Osteocyte (in vitro differentiated cells): Measurements from ENCODE around the gene PARS2. TPM values are rescaled to one million over a fixed set of nuclear protein-coding genes. Genes with fewer than 3 reads are reported as not detected.

ENCODE experiments used
- DNase-seq: peaks from one replicate; pipeline ENCODE4 v3.0.0; 2021; ENCODE audit warnings: mixed read lengths; ENCODE audit not compliant: unreplicated experiment; ENCODE audit errors: extremely low spot score
- H3K27ac Mint-ChIP-seq: one replicate; pipeline ENCODE4 v1.8.0; 2021; ENCODE audit warnings: mild to moderate bottlenecking, mixed read lengths; ENCODE audit not compliant: unreplicated experiment
- H3K27me3 Mint-ChIP-seq: one replicate; pipeline ENCODE4 v1.8.0; 2021; ENCODE audit warnings: mixed read lengths; ENCODE audit not compliant: unreplicated experiment
- H3K36me3 Mint-ChIP-seq: one replicate; pipeline ENCODE4 v1.8.0; 2021; ENCODE audit warnings: mixed read lengths; ENCODE audit not compliant: unreplicated experiment
- H3K4me1 Mint-ChIP-seq: one replicate; pipeline ENCODE4 v1.8.0; 2021; ENCODE audit warnings: mixed read lengths; ENCODE audit not compliant: unreplicated experiment
- H3K4me3 Mint-ChIP-seq: one replicate; pipeline ENCODE4 v1.8.0; 2021; ENCODE audit warnings: mild to moderate bottlenecking, moderate library complexity, mixed read lengths; ENCODE audit not compliant: unreplicated experiment
- H3K9me3 Mint-ChIP-seq: one replicate; pipeline ENCODE4 v1.8.0; 2021; ENCODE audit warnings: mixed read lengths; ENCODE audit not compliant: unreplicated experiment
- long read RNA-seq: library from polyadenylated mRNA; unstranded; transcript quantifications from one replicate; pipeline ENCODE4 v2.0.0, GENCODE V29; 2021
- total RNA-seq: library from RNA; stranded (reverse); gene quantifications from 2 replicates; pipeline ENCODE4 v1.2.1, GENCODE V29; 2021
- TF ChIP-seq, protein P1 (sequence below): fragments of 200-600 bp; sonication (generic); IDR thresholded peaks from 2 replicates; pipeline ENCODE4 v1.5.0; 2021; ENCODE audit warnings: antibody characterized with exemption, mild to moderate bottlenecking, moderate library complexity

PARS2 gene
- 4.4 and 5.5 TPM in 2 replicates for total RNA-seq
- long read RNA-seq, transcript PARS2-201 (2 exons, 2,347 nt): major isoform, 16 of 19 reads
- long read RNA-seq, partial matches to known transcripts: 2 of 19 reads
- long read RNA-seq, other reads (novel, unspliced or antisense): 1 of 19 reads

DNA sequence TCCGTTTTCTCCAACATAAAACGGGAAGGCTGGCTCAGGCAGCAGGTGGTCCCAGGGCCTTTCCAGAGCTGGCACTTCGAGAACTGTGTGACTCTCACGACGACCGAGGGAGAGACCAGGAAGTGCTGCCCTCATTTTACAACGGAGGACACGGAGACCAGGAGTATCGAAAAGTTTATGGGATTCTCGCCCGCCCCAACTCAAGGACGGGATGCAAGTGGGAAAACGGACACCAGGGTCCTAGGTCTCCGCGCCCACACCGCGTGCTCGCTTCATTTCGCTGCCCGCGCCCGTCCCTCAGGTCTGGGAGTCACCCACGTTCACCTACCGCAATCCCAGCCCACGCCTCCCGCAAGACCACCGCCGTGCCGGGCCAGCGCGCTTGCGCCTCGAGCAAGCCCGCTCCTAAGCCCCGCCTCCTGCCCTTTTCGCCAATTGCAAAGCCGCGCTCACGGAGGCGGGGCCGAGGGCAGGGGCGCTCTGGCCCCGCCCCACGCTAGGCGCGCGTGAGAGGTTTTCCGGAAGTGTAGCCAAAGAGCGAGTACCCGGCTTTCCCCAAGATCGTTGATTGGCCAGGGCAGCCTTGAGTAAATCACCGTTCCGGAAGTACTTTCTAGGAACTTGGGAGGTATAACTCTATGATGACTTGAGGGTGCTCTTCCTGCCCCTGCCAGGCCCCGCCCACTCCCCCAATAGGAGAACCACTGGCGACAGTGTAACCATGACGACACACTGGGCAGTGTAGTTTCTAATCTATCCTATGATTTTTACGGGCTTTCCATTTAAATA lies at the start of gene PARS2:
Gene PARS2 (minus strand): TSS at position 391 of the 789 bp plus-strand sequence. CDS start 5,362 bp downstream, outside the sequence.
- peak; percentile 99 for DNase-seq
- Mint-ChIP-seq H3K4me1 (peaks cover 13% of the 10 kb centered on the region), H3K27me3 (peaks cover 12% of the 10 kb centered on the region), H3K9me3 (no peaks in the 10 kb centered on the region), H3K36me3 (no peaks in the 10 kb centered on the region), H3K4me3 (peak within 1 kb of the TSS; percentile 92), H3K27ac (peak within 1 kb of the TSS; percentile 96)
- TF ChIP-seq, protein P1, sequence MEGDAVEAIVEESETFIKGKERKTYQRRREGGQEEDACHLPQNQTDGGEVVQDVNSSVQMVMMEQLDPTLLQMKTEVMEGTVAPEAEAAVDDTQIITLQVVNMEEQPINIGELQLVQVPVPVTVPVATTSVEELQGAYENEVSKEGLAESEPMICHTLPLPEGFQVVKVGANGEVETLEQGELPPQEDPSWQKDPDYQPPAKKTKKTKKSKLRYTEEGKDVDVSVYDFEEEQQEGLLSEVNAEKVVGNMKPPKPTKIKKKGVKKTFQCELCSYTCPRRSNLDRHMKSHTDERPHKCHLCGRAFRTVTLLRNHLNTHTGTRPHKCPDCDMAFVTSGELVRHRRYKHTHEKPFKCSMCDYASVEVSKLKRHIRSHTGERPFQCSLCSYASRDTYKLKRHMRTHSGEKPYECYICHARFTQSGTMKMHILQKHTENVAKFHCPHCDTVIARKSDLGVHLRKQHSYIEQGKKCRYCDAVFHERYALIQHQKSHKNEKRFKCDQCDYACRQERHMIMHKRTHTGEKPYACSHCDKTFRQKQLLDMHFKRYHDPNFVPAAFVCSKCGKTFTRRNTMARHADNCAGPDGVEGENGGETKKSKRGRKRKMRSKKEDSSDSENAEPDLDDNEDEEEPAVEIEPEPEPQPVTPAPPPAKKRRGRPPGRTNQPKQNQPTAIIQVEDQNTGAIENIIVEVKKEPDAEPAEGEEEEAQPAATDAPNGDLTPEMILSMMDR: no peak

DNA sequence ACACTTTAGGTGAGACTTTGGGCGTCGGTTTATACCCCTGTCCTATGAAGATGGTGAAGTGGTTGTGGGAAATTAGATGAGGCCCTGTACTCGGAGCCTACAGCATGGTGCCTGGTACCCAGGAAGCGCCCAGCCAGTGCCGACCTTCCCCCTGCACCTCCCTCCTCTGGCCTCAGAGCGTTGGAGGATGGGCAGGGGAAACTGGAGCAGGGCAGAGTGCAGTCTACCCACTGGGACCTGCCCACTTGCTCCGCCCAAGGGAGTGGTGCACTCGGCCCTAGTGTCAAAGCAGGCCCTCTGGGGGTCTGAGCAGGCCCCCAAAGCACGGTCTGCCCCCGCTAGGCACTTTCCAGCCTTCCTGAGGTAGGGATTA lies 49.8 kb upstream of the PARS2 start:
- no peak overlapping the region for H3K27ac Mint-ChIP-seq

DNA sequence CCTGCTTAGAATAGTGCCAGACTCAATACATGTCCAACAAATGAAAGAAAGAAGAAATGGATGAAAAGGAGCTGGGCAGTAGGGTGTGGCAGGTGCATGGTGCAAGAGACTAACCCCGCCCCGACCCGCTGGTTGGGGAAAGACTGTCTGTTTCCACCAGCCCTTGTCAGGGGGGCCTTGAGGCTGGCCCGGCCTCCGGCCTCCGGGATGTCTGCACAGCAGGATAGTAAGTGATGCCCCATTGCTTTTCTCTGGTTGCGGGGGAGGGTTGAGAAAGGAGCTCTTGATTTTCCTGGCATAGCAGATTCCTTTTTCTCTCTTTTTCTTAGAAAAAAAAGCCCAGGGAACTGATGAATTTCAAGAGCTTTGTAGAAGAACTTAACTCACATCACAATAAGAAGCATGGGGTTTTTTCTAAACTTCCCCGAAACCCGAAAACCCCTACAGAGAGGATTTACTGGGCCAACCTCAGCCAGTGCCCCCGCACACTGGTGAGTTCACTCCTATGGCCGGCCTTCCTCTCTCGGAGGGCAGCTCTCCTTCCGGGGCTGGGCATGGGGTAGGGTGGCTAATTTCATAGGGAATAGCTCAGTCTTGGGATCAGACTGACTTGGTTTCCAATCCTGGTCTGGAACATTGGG lies 49.3 kb upstream of the PARS2 start:
- Mint-ChIP-seq H3K4me1 (peaks cover 7% of the 10 kb centered on the region), H3K9me3 (no peaks in the 10 kb centered on the region), H3K36me3 (no peaks in the 10 kb centered on the region), H3K4me3 (no peak overlapping the region), H3K27me3 (peaks cover 9% of the 10 kb centered on the region), H3K27ac (no peak overlapping the region)
- peak; percentile 59 for DNase-seq
- TF ChIP-seq, protein P1: no peak

More for the DNA sequence above, 49.8 kb upstream of the PARS2 start:
- TF ChIP-seq, protein P1: no peak
- no peaks in the 10 kb centered on the region for H3K9me3 Mint-ChIP-seq
- peaks cover 14% of the 10 kb centered on the region for H3K27me3 Mint-ChIP-seq
- H3K4me1 Mint-ChIP-seq: peaks cover 7% of the 10 kb centered on the region
- H3K4me3 Mint-ChIP-seq: no peak overlapping the region
- H3K36me3 Mint-ChIP-seq: no peaks in the 10 kb centered on the region
- peak; percentile 80 for DNase-seq

DNA sequence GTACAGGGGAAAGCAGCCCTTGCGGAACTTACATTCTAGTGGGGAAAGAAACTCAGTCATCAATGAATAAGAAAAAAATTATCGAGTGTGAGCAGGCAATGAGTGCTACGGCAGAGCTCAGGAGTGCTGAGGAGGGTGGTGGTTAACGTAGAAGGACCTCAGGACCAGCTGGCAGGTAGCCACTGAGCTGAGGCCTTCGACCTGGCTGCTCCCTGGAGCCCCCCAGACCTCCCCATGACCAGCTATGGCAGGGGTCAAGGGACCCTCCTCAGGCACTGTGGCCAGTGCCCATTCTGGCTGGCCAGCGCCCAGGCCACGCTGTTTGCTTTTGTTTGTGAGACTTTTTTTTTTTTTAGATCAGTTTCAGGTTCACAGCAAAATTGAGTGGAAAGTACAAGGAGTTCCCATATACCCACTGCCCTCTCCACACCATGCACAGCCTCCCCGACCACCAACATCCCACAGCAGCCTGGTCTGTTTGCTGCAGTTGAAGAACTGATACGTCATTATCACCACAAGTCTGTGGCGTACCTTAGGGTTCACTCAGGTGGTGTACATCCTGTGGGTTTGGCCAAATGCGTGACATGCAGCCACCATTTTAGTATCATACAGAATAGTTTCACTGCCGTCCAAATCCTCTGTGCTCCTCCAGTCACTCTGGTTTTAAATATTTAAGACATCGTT lies 48.6 kb upstream of the PARS2 start:
- Mint-ChIP-seq H3K9me3 (no peaks in the 10 kb centered on the region), H3K4me1 (peaks cover 7% of the 10 kb centered on the region), H3K27me3 (peaks cover 9% of the 10 kb centered on the region), H3K36me3 (no peaks in the 10 kb centered on the region), H3K27ac (no peak overlapping the region), H3K4me3 (no peak overlapping the region)
- TF ChIP-seq, protein P1: no peak
- DNase-seq: peak; percentile 60
